HTR-8/SVneo (cell line): ENCODE results near the gene CACNB4.
"Not testable (repeated sequence)": the region's sequence is repeated elsewhere in the genome, so short reads cannot be mapped to it uniquely, and the experiment has no call there.

Experiments used
- DNase-seq: peaks from one replicate; pipeline ENCODE4 v3.0.0; 2011; ENCODE audit warnings: low spot score, mixed read lengths; ENCODE audit not compliant: insufficient read length
- FAIRE-seq: peaks from 2 replicates; lab custom pipeline; 2011; peaks lifted over from hg19 to GRCh38; lab: Jason Lieb, UNC

Gene CACNB4

GRCh38 chr2:152028182-152028862 is 70.5 kb downstream of the CACNB4 start:
- no peak for FAIRE-seq
- DNase-seq = no peak

GRCh38 chr2:152025678-152026287 is 73.1 kb downstream of the CACNB4 start:
- FAIRE-seq = peak; percentile 85
- peak; percentile 57 for DNase-seq

GRCh38 chr2:152024477-152024876 is 74.4 kb downstream of the CACNB4 start:
- no peak for FAIRE-seq
- DNase-seq = no peak

- DNase-seq = no peak
- no peak for FAIRE-seq
Observed at GRCh38 chr2:152022090-152022489, 76.8 kb downstream of the CACNB4 start.

GRCh38 chr2:152021001-152021400 is 77.8 kb downstream of the CACNB4 start:
- DNase-seq, FAIRE-seq: not testable (repeated sequence)

- no peak for FAIRE-seq
- DNase-seq = no peak
Observed at GRCh38 chr2:152019732-152020131, 79.1 kb downstream of the CACNB4 start.

GRCh38 chr2:152016181-152017120 is 82.4 kb downstream of the CACNB4 start:
- FAIRE-seq = no peak
- DNase-seq = no peak

- FAIRE-seq (no peak), DNase-seq (no peak)
Observed at GRCh38 chr2:152015552-152015951, 83.3 kb downstream of the CACNB4 start.

GRCh38 chr2:152012697-152013096 is 86.1 kb downstream of the CACNB4 start:
- DNase-seq (no peak), FAIRE-seq (no peak)

GRCh38 chr2:152011724-152012123 is 87.1 kb downstream of the CACNB4 start:
- DNase-seq = no peak
- no peak for FAIRE-seq

GRCh38 chr2:152005607-152006006 is 93.2 kb downstream of the CACNB4 start:
- DNase-seq (no peak), FAIRE-seq (no peak)

GRCh38 chr2:152003283-152003682 is 95.6 kb downstream of the CACNB4 start:
- not testable (repeated sequence) for FAIRE-seq, DNase-seq

GRCh38 chr2:151999053-151999452 is 99.8 kb downstream of the CACNB4 start:
- DNase-seq = peak; percentile 62

GRCh38 chr2:151996243-151997003 is 102.4 kb downstream of the CACNB4 start:
- DNase-seq (no peak), FAIRE-seq (no peak)

More at GRCh38 chr2:151999053-151999452, 99.8 kb downstream of the CACNB4 start:
- FAIRE-seq = no peak

- DNase-seq (no peak), FAIRE-seq (no peak)
Observed at GRCh38 chr2:151995161-151995557, 103.7 kb downstream of the CACNB4 start.

- not testable (repeated sequence) for DNase-seq, FAIRE-seq
Observed at GRCh38 chr2:151994178-151994577, 104.7 kb downstream of the CACNB4 start.

- FAIRE-seq = no peak
- DNase-seq = no peak
Observed at GRCh38 chr2:151991010-151991409, 107.8 kb downstream of the CACNB4 start.

- no peak for DNase-seq
- no peak for FAIRE-seq
Observed at GRCh38 chr2:151989378-151989777, 109.5 kb downstream of the CACNB4 start.

- FAIRE-seq (no peak), DNase-seq (no peak)
Observed at GRCh38 chr2:151987484-151987883, 111.4 kb downstream of the CACNB4 start.
